Hepatocyte (in vitro differentiated cells): ENCODE measurements around the gene CCSER2. TPM values are rescaled to one million over a fixed set of nuclear protein-coding genes. Genes with fewer than 3 reads are reported as not detected.

Source experiments
- DNase-seq: peaks from one replicate; pipeline ENCODE4 v3.0.0-alpha.2; 2016; ENCODE audit warnings: low spot score
- H2AFZ ChIP-seq: fragments of 200-600 bp; sonication (generic); 2 replicates; pipeline ENCODE4 v1.6.0; 2016; ENCODE audit warnings: antibody characterized with exemption, mild to moderate bottlenecking
- H3K27ac ChIP-seq: fragments of 200-600 bp; sonication (generic); 2 replicates; pipeline ENCODE4 v1.5.1; 2016; ENCODE audit warnings: mild to moderate bottlenecking
- H3K27me3 ChIP-seq: fragments of 200-600 bp; sonication (generic); 2 replicates; pipeline ENCODE4 v1.6.1; 2016
- H3K36me3 ChIP-seq: fragments of 200-600 bp; sonication (generic); replicated peaks from 2 replicates; pipeline ENCODE4 v1.5.1; 2016; ENCODE audit warnings: low read depth; ENCODE audit not compliant: insufficient read depth
- H3K4me1 ChIP-seq: fragments of 200-600 bp; sonication (generic); 2 replicates; pipeline ENCODE4 v1.5.1; 2016; ENCODE audit warnings: mild to moderate bottlenecking, moderate library complexity; ENCODE audit not compliant: insufficient read depth
- H3K4me2 ChIP-seq: fragments of 200-600 bp; sonication (generic); 2 replicates; pipeline ENCODE4 v1.6.0; 2016
- H3K4me3 ChIP-seq: fragments of 200-600 bp; sonication (generic); 2 replicates; pipeline ENCODE4 v1.5.1; 2016; ENCODE audit warnings: mild to moderate bottlenecking
- H3K79me2 ChIP-seq: fragments of 200-600 bp; sonication (generic); 2 replicates; pipeline ENCODE4 v1.6.0; 2017; ENCODE audit warnings: mild to moderate bottlenecking
- H3K9me2 ChIP-seq: fragments of 200-600 bp; sonication (generic); replicated peaks from 2 replicates; pipeline ENCODE4 v1.6.0; 2017; ENCODE audit warnings: mild to moderate bottlenecking; ENCODE audit not compliant: insufficient read depth
- H3K9me3 ChIP-seq: fragments of 200-600 bp; sonication (generic); 2 replicates; pipeline ENCODE4 v1.5.1; 2016; ENCODE audit warnings: low read depth, mild to moderate bottlenecking
- H4K20me1 ChIP-seq: fragments of 200-600 bp; sonication (generic); 2 replicates; pipeline ENCODE4 v1.6.0; 2016; ENCODE audit warnings: mild to moderate bottlenecking; ENCODE audit not compliant: insufficient read depth, poor library complexity, severe bottlenecking
- CTCF ChIP-seq: fragments of 200-600 bp; sonication (generic); IDR thresholded peaks from 2 replicates; pipeline ENCODE4 v1.5.1; 2016; ENCODE audit warnings: antibody characterized with exemption, mild to moderate bottlenecking; ENCODE audit not compliant: poor library complexity
- EZH2 ChIP-seq: fragments of 200-600 bp; sonication (generic); IDR thresholded peaks from 2 replicates; pipeline ENCODE4 v1.6.1; 2016; ENCODE audit warnings: antibody characterized with exemption, mild to moderate bottlenecking, borderline replicate concordance
- EZH2phosphoT487 ChIP-seq: fragments of 200-600 bp; sonication (generic); IDR thresholded peaks from one replicate; pipeline ENCODE4 v1.6.1; 2018; ENCODE audit warnings: antibody characterized with exemption, mild to moderate bottlenecking, low read depth, moderate library complexity; ENCODE audit not compliant: unreplicated experiment, severe bottlenecking
- WGBS: methylation state at CpG from one replicate; pipeline ENCODE4 v1.1.6; 2016; ENCODE audit warnings: low lambda C conversion rate; ENCODE audit errors: missing lambda C conversion rate; 5-methylcytosine and 5-hydroxymethylcytosine counted together
- polyA plus RNA-seq: library from polyadenylated mRNA; unstranded; fragments of >200 nt; fragmentation: Nextera tagmentation; extraction: Ambion mirVana; gene quantifications from 2 replicates; pipeline ENCODE4 v1.2.1, GENCODE V29; 2016
- total RNA-seq: library from RNA; depleted of rRNA; stranded (reverse); fragments of >200 nt; gene quantifications from 2 replicates; pipeline ENCODE4 v1.2.3, GENCODE V29; 2014

CCSER2 gene
- total and polyA plus RNA-seq, 2 experiments from 2014 or later = 36.5 to 39.7 TPM

GRCh38 chr10:84401854-84402611 is 73.6 kb downstream of the CCSER2 start:
- Histone ChIP-seq H3K9me2 (no peaks in the 10 kb centered on the region), H3K36me3 (no peaks in the 10 kb centered on the region), H3K27ac (no peak overlapping the region), H3K4me2 (no peak overlapping the region), H3K4me1 (peaks cover 5% of the 10 kb centered on the region), H3K79me2 (peaks cover 27% of the 10 kb centered on the region), H3K9me3 (peaks cover 6% of the 10 kb centered on the region), H3K27me3 (no peaks in the 10 kb centered on the region), H3K4me3 (no peak overlapping the region), H2AFZ (no peak overlapping the region), H4K20me1 (no peaks in the 10 kb centered on the region)
- no peak for DNase-seq
- 82% methylated on average over 6 of the region's 6 CpGs for WGBS
- TF ChIP-seq EZH2 (no peak), EZH2phosphoT487 (no peak), CTCF (no peak)

GRCh38 chr10:84404783-84405182 is 76.4 kb downstream of the CCSER2 start:
- Histone ChIP-seq H3K27ac (no peak overlapping the region), H2AFZ (no peak overlapping the region), H3K9me2 (no peaks in the 10 kb centered on the region), H3K36me3 (no peaks in the 10 kb centered on the region), H3K4me2 (no peak overlapping the region), H3K9me3 (peaks cover 6% of the 10 kb centered on the region), H3K4me3 (no peak overlapping the region), H3K4me1 (no peaks in the 10 kb centered on the region), H4K20me1 (no peaks in the 10 kb centered on the region), H3K79me2 (peaks cover 28% of the 10 kb centered on the region), H3K27me3 (no peaks in the 10 kb centered on the region)
- DNase-seq = no peak
- TF ChIP-seq EZH2phosphoT487 = no peak
- no peak for TF ChIP-seq CTCF
- no peak for TF ChIP-seq EZH2
- WGBS = 92% methylated on average over 1 of the region's 1 CpG

- no peaks in the 10 kb centered on the region for H3K9me3 ChIP-seq
- no peaks in the 10 kb centered on the region for H3K27me3 ChIP-seq
- DNase-seq = no peak
- H3K4me1 ChIP-seq = no peaks in the 10 kb centered on the region
- H3K9me2 ChIP-seq = no peaks in the 10 kb centered on the region
- peaks cover 29% of the 10 kb centered on the region for H3K79me2 ChIP-seq
- no peak overlapping the region for H3K4me2 ChIP-seq
- no peaks in the 10 kb centered on the region for H3K36me3 ChIP-seq
- WGBS = 98% methylated on average over 2 of the region's 2 CpGs
- H3K4me3 ChIP-seq = no peak overlapping the region
- no peak overlapping the region for H2AFZ ChIP-seq
- H4K20me1 ChIP-seq = no peaks in the 10 kb centered on the region
- TF ChIP-seq CTCF (no peak), EZH2phosphoT487 (no peak), EZH2 (no peak)
- H3K27ac ChIP-seq = no peak overlapping the region
Measured at GRCh38 chr10:84405662-84406061, 77.3 kb downstream of the CCSER2 start.
